ENCODE data around the gene RNF128. TPM values are rescaled to one million over a fixed set of nuclear protein-coding genes. Genes with fewer than 3 reads are reported as not detected.
"Not testable (repeated sequence)": the region's sequence is repeated elsewhere in the genome, so short reads cannot be mapped to it uniquely, and the experiment has no call there.

The RNF128 gene
- total RNA-seq, 1 donor from 2014 or later, result not detected

- DNase-seq, result no peak
- H3K9me3 Mint-ChIP-seq (ENCODE audit: unreplicated experiment), result no peaks in the 10 kb centered on the region
- H3K4me1 Mint-ChIP-seq (ENCODE audit: low read depth, unreplicated experiment), result no peaks in the 10 kb centered on the region
- no peak overlapping the region for H3K27ac Mint-ChIP-seq (ENCODE audit: unreplicated experiment)
- TF ChIP-seq CTCF (IDR thresholded peaks at IDR 0.05; ENCODE audit: partially characterized antibody, unreplicated experiment), result no peak
- H3K4me3 Mint-ChIP-seq (ENCODE audit: unreplicated experiment), result no peak overlapping the region
- H3K36me3 Mint-ChIP-seq (ENCODE audit: unreplicated experiment), result no peaks in the 10 kb centered on the region
- no peaks in the 10 kb centered on the region for H3K27me3 Mint-ChIP-seq (ENCODE audit: unreplicated experiment)
Observed at GRCh38 chrX:106742193-106742592, 15.7 kb downstream of the RNF128 start.

GRCh38 chrX:106742805-106743204, 16.3 kb downstream of the RNF128 start:
- TF ChIP-seq CTCF (IDR thresholded peaks at IDR 0.05; ENCODE audit: partially characterized antibody, unreplicated experiment), result no peak
- DNase-seq, result no peak
- H3K36me3 Mint-ChIP-seq (ENCODE audit: unreplicated experiment), result no peaks in the 10 kb centered on the region
- H3K9me3 Mint-ChIP-seq (ENCODE audit: unreplicated experiment), result no peaks in the 10 kb centered on the region
- H3K4me1 Mint-ChIP-seq (ENCODE audit: low read depth, unreplicated experiment), result no peaks in the 10 kb centered on the region
- no peaks in the 10 kb centered on the region for H3K27me3 Mint-ChIP-seq (ENCODE audit: unreplicated experiment)
- H3K4me3 Mint-ChIP-seq (ENCODE audit: unreplicated experiment), result no peak overlapping the region
- no peak overlapping the region for H3K27ac Mint-ChIP-seq (ENCODE audit: unreplicated experiment)

GRCh38 chrX:106748377-106748776, 21.9 kb downstream of the RNF128 start:
- TF ChIP-seq CTCF (IDR thresholded peaks at IDR 0.05; ENCODE audit: partially characterized antibody, unreplicated experiment), result no peak
- no peak overlapping the region for H3K27ac Mint-ChIP-seq (ENCODE audit: unreplicated experiment)

GRCh38 chrX:106751407-106751806, 24.9 kb downstream of the RNF128 start:
- H3K4me3 Mint-ChIP-seq (ENCODE audit: unreplicated experiment), result no peak overlapping the region
- no peaks in the 10 kb centered on the region for H3K36me3 Mint-ChIP-seq (ENCODE audit: unreplicated experiment)
- DNase-seq, result no peak
- no peaks in the 10 kb centered on the region for H3K4me1 Mint-ChIP-seq (ENCODE audit: low read depth, unreplicated experiment)
- no peaks in the 10 kb centered on the region for H3K9me3 Mint-ChIP-seq (ENCODE audit: unreplicated experiment)
- no peak for TF ChIP-seq CTCF (IDR thresholded peaks at IDR 0.05; ENCODE audit: partially characterized antibody, unreplicated experiment)
- peaks cover 2% of the 10 kb centered on the region for H3K27me3 Mint-ChIP-seq (ENCODE audit: unreplicated experiment)
- H3K27ac Mint-ChIP-seq (ENCODE audit: unreplicated experiment), result no peak overlapping the region

More at GRCh38 chrX:106748377-106748776, 21.9 kb downstream of the RNF128 start:
- no peaks in the 10 kb centered on the region for H3K36me3 Mint-ChIP-seq (ENCODE audit: unreplicated experiment)
- DNase-seq, result no peak
- H3K9me3 Mint-ChIP-seq (ENCODE audit: unreplicated experiment), result no peaks in the 10 kb centered on the region
- H3K4me1 Mint-ChIP-seq (ENCODE audit: low read depth, unreplicated experiment), result no peaks in the 10 kb centered on the region
- H3K27me3 Mint-ChIP-seq (ENCODE audit: unreplicated experiment), result peaks cover 2% of the 10 kb centered on the region
- no peak overlapping the region for H3K4me3 Mint-ChIP-seq (ENCODE audit: unreplicated experiment)

- no peak for TF ChIP-seq CTCF (IDR thresholded peaks at IDR 0.05; ENCODE audit: partially characterized antibody, unreplicated experiment)
- H3K9me3 Mint-ChIP-seq (ENCODE audit: unreplicated experiment), result no peaks in the 10 kb centered on the region
- DNase-seq, result no peak
- no peaks in the 10 kb centered on the region for H3K36me3 Mint-ChIP-seq (ENCODE audit: unreplicated experiment)
- peaks cover 2% of the 10 kb centered on the region for H3K27me3 Mint-ChIP-seq (ENCODE audit: unreplicated experiment)
- no peaks in the 10 kb centered on the region for H3K4me1 Mint-ChIP-seq (ENCODE audit: low read depth, unreplicated experiment)
- H3K4me3 Mint-ChIP-seq (ENCODE audit: unreplicated experiment), result no peak overlapping the region
- H3K27ac Mint-ChIP-seq (ENCODE audit: unreplicated experiment), result no peak overlapping the region
Observed at GRCh38 chrX:106752101-106752678, 25.7 kb downstream of the RNF128 start.

- not testable (repeated sequence) for H3K9me3 Mint-ChIP-seq (ENCODE audit: unreplicated experiment); DNase-seq; H3K27me3 Mint-ChIP-seq (ENCODE audit: unreplicated experiment); H3K4me1 Mint-ChIP-seq (ENCODE audit: low read depth, unreplicated experiment); H3K4me3 Mint-ChIP-seq (ENCODE audit: unreplicated experiment); H3K36me3 Mint-ChIP-seq (ENCODE audit: unreplicated experiment); H3K27ac Mint-ChIP-seq (ENCODE audit: unreplicated experiment)
Observed at GRCh38 chrX:106769288-106769687, 42.8 kb downstream of the RNF128 start.
